CD4-positive, alpha-beta T cell treated with Interleukin-17A for 1 hour (primary cell): ENCODE results near the gene SLC16A11.
"Not testable (repeated sequence)": the region's sequence is repeated elsewhere in the genome, so short reads cannot be mapped to it uniquely, and the experiment has no call there.

Experiments used
- DNase-seq: peaks from one replicate; pipeline ENCODE4 v3.0.0-alpha.2; 2020

SLC16A11 gene

GRCh38 chr17:7043497-7044198, at the start of gene SLC16A11:
Gene SLC16A11, minus strand, starts transcription at chr17:7044092. Its CDS starts 579 bp downstream, at chr17:7043513.
- peak; percentile 24 for DNase-seq

GRCh38 chr17:7091311-7092005, 47.6 kb upstream of the SLC16A11 start:
- DNase-seq, result not testable (repeated sequence)

GRCh38 chr17:7089570-7089969, 45.7 kb upstream of the SLC16A11 start:
- not testable (repeated sequence) for DNase-seq

GRCh38 chr17:7088442-7088841, 44.5 kb upstream of the SLC16A11 start:
- not testable (repeated sequence) for DNase-seq

GRCh38 chr17:7084088-7084487, 40.2 kb upstream of the SLC16A11 start:
- DNase-seq, result no peak

- no peak for DNase-seq
Measured at GRCh38 chr17:7083592-7083991, 39.7 kb upstream of the SLC16A11 start.

- DNase-seq, result peak; percentile 58
Measured at GRCh38 chr17:7081341-7082062, 37.6 kb upstream of the SLC16A11 start.

- no peak for DNase-seq
Measured at GRCh38 chr17:7080456-7081041, 36.7 kb upstream of the SLC16A11 start.

- no peak for DNase-seq
Measured at GRCh38 chr17:7079581-7080455, 35.9 kb upstream of the SLC16A11 start, which contains the start of gene CLEC10A. Gene CLEC10A, minus strand, starts transcription at chr17:7080251. Its CDS starts 1,439 bp downstream, at chr17:7078812.

- no peak for DNase-seq
Measured at GRCh38 chr17:7078711-7079110, 34.8 kb upstream of the SLC16A11 start.

- no peak for DNase-seq
Measured at GRCh38 chr17:7077911-7078546, 34.1 kb upstream of the SLC16A11 start.

GRCh38 chr17:7074931-7075330, 31.0 kb upstream of the SLC16A11 start:
- DNase-seq, result no peak

GRCh38 chr17:7072406-7072805, 28.5 kb upstream of the SLC16A11 start:
- no peak for DNase-seq

- DNase-seq, result no peak
Measured at GRCh38 chr17:7070712-7071111, 26.8 kb upstream of the SLC16A11 start.

- no peak for DNase-seq
Measured at GRCh38 chr17:7068268-7068667, 24.4 kb upstream of the SLC16A11 start.

GRCh38 chr17:7067198-7067597, 23.3 kb upstream of the SLC16A11 start:
- DNase-seq, result no peak

GRCh38 chr17:7064261-7064660, 20.4 kb upstream of the SLC16A11 start:
- no peak for DNase-seq

GRCh38 chr17:7063518-7064094, 19.7 kb upstream of the SLC16A11 start:
- no peak for DNase-seq

- no peak for DNase-seq
Measured at GRCh38 chr17:7060165-7060891, 16.4 kb upstream of the SLC16A11 start.

- no peak for DNase-seq
Measured at GRCh38 chr17:7058831-7059447, 15.0 kb upstream of the SLC16A11 start.
